AG08396 (cell line): ENCODE results near the gene AHI1.
"Not testable (repeated sequence)": the region's sequence is repeated elsewhere in the genome, so short reads cannot be mapped to it uniquely, and the experiment has no call there.

Experiments
- DNase-seq: peaks from one replicate; pipeline ENCODE4 v3.0.0; 2012; ENCODE audit warnings: low spot score, mixed read lengths

Gene AHI1

GRCh38 chr6:135505648-135506047 is 8.1 kb upstream of the AHI1 start:
- no peak for DNase-seq

DNA sequence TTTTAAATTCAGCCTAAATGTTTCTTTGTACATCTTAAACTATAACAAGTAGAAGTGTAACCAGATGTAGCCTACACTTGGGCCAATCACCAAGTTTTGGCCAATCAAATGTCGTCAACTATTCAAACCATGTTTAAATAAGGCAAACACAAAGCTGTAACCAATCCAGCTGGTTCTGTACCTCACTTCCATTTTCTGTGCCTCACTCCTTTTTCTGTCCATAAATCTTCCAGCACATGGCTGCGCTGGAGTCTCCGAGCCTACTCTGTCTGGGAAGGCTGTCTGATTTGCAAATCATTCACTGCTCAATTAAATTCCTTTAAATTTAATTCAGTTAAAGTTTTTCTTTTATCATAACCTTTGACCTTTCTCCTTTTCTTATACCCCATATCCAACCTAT is 7.7 kb upstream of the AHI1 start:
- no peak for DNase-seq

GRCh38 chr6:135504734-135505133 is 7.2 kb upstream of the AHI1 start:
- DNase-seq = no peak

DNA sequence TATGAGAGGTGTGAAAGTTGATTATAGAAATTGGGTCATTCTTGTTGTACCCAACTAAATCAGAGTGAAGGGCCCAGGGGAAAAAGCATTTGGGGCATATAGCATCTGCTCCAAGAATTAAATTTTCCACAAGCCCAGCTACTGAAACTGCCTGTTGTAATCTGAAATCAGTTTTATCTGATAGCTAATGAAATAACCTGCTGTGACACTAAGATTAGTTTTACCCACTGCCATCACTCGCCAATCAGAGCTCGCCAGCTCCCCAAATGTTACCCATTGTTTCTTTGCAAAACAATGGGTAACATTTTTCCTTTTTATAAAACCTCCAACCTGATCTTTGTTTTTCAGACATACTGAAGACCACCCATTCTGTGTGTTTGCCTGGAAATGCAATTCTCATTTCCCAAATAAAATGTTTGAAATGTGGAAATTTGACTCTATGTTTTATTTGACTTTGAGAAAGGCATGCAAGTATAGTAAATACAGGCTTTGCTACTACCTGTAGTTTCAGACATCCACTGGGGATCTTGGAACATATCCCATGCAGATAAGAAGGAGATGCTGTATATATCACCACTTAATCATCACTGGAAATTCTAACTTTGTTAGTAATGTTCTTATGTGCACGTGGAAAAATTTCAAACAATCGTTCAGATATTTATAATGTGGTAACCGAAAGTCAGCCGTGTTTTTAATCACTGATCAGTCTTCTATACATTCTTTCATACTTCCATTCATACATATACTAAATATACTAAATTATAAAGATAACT is 6.3 kb upstream of the AHI1 start:
- no peak for DNase-seq

DNA sequence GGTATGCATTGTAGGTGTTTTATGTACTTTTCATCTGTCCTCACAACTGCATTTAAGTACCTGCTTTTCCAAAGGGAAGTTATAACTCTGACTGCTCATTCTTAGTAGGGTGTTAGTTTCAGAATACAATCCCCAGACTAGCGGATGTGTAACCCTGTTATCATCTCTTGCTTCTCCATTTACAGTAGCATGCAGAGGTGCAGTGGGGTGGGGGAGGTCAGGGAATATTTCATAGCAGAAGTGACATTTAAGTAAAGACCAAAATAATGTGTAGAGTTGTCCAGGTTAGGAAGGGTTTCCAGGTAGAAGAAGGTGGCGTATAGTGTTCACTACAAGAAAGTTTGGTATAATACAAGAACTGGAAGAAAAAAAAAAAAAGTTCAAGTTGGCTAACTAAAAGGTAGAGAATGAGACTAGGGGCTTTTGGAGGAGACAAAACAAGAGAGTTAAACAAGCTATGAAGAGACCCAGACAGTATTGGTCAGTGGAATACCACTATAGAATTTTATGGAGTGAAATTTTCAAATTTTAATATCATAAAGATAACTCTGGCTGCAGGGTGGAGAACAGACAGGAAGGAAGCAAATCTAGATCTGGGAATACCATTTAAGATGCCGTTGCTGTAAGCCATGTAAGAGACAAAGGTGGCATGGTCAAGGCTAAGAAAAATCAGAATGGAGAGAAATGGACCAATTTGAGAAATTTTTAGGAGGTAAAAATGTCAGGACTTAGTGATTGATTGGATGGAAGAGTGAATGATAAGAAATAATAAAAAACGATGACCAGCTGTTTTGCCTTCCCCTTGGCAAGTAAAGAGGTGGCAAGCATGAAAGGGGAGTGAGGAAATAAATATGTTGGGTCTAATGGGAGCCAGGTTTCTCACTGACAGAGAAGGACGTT is 2.2 kb upstream of the AHI1 start:
- no peak for DNase-seq

- peak; percentile 76 for DNase-seq
Observed at GRCh38 chr6:135498185-135498841, 773 bp upstream of the AHI1 start.

DNA sequence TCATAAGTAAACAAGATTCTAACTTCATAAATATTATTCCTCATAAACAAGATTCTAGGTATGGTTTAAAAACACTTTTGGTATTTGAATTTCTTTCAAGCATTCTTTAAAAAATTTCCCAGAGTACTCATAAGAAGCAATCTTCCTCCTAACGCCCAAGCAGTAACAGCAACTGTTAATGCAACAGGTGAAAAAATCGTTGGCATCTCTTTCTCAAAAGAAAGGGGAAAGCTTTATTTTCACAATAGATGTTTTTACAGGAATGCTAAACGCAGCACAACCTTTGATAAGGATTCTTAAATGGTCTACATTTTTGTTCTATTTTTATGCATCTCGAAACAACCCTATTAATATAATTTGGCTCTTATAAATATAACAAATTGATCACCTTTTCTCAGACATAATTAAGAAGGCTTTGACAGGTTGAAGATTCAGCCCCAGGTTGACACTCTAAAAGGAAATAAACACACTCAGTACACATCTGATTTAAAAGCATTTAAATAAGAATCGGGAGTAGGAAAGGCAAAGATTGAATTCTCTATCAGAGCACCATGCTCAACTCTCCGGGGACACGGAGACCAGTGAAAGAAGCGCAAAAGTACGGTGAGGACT is 634 bp downstream of the AHI1 start:
- DNase-seq = no peak

DNA sequence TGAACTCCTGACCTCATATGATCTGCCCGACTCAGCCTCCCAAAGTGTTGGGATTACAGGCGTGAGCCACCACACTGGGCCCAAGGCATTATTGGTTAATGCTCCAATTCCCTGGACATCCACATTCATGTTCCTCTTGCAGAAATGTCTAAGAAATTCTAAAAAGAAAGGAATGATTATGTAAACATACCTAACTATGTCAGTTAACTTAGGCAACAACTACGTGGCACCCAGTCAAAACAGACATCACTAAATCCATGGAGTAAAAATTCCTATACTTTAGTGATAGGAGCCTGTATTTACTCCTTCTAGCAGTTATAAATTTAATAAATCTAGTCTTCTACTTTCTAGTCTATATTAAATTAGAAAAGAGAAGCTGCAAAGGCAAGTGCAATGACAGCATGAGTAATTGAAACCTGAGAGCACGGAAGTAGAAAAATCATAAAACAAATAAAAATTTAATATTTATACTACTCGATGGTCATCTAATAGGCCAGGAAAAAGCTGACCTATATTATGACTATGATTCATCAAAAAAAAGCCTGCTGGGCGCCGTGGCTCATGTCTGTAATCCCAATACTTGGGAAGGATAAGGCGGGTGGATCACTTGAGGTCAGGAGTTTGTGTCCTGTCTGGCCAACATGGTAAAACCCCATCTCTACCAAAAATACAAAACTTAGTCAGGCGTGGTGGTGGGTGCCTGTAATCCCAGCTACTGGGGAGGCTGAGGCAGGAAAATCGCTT is 4.2 kb downstream of the AHI1 start:
- DNase-seq = no peak

DNA sequence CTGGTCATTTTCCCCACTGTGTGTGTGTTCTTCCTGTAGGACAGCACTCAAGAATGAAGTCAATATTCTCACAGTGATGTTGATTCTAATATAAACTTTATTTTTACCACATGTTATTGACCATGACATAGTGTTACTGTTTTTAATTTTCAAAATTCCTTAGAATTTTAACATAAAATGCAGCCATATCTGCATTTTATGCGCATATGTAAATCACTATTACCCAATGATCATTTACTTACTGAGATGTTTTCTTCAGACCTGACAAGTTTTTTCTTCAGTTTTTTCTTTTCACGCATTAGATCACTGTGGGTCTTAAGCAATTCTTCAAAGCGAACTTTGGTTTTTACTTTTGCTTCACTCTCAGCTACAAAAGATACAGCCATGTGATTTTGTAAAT is 7.2 kb downstream of the AHI1 start:
- DNase-seq = no peak

DNA sequence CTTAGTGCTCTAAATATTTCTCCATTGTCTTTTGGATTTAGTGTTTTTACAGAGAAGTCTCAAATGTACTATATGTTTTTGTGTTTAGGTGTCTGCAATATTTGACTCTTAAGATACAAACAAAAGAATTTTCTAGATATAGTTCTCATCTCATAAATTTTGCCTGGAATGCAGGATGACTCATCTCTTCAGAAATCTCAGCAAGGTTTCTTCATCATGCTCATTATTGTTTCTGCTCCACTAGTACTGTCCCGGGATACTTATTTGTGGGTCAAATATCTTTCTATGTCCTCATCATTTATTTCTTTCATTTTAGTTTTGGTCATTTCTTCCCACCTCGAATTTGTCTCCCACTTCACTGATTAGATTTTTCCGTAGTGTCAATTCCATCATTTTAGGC is 9.5 kb downstream of the AHI1 start:
- peak; percentile 45 for DNase-seq

DNA sequence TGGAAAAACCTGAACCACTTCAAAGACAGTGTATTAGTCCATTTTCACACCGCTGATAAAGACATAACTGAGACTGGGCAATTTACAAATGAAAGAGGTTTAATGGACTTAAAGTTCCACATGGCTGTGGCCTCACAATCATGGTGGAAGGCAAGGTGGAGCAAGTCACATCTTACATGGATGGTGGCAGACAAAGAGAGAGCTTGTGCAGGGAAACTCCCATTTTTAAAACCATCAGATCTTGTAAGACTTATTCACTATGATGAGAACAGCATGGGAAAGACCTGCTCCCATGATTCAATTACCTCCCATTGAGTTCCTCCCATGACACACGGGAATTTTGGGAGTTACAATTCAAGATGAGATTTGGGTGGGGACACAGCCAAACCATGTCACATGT is 13.6 kb downstream of the AHI1 start:
- DNase-seq = not testable (repeated sequence)

DNA sequence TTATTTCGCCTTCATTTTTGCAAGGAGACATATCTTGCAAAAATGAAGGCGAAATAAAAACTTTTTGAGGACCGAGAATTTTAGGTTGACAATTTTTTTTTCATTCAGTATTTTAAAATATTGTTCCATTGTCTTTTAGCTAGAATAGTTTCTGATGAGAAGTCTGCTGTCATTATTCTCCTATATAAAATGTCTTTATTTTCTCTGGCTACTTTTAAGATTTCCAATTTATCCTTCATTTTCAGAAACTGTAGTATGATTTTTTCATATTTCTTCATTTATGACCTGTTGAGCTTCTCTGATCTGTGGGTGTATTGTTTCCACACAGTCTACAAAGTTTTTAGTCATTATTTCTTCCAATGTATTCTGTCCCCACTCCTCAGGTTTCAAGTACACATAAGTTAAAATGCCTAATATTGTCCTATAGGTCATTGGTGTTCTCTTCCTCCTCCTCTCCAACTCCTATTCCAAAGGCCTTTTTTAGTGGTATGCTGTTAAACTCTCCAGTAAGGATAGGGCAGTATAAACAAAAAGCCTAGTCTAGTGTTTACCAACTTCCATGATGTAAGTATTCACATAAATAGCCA is 15.7 kb downstream of the AHI1 start:
- DNase-seq = no peak

DNA sequence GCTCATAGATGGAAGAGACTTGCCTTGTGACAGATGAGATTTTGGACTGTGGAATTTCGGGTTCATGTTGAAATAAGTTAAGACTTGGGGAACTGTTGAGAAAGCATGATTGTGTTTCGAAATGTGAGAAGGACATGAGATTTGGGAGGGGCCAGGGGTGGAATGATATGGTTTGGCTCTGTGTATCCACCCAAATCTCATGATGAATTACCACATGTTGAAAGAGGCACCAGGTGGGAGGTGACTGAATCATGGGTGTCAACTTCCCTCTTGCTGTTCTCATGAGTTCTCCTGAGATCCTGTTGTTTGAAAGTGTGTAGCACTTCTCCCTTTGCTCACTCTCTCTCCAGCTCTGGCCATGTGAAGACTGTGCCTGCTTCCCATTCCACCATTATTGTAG is 17.9 kb downstream of the AHI1 start:
- no peak for DNase-seq

DNA sequence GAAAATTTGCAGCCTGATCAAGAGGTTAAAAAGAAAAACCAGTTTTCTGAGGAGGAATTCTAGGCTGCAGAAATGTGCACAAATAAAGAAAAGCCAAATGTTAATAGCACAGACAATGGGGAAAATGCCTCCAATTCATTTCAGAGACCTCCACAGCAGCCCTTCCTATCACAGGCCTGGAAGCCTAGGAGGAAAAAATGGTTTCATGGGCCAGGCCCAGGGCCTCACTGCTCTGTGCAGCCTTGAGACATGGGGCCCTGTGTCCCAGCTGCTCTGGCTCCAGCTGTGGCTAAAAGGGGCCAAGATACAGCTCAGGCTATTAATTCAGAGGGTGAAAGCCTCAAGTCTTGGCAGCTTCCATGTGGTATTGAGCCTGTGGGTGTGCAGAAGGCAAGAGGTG is 18.9 kb downstream of the AHI1 start:
- DNase-seq = no peak

- DNase-seq = no peak
Observed at GRCh38 chr6:135475292-135475886, 22.2 kb downstream of the AHI1 start.

DNA sequence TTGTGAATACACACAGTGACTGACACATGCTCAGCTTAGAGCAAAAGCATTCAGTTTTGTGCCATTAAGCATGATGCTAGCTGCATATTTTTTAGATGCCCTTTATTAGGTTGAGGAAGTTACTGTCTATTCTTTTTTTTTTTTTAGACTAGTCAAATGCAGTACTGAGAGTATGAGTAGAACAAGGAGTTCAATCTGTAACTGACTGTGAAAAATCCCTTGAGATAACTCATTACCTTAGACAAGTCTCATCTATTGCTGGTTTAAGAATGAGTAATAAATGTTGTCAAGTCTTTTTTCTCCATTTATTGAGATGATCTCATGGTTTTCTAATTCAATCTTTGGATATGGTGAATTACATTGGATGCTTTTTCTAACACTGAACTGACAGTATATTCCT is 23.2 kb downstream of the AHI1 start:
- no peak for DNase-seq

GRCh38 chr6:135465903-135466302 is 31.6 kb downstream of the AHI1 start:
- DNase-seq = no peak

GRCh38 chr6:135465307-135465706 is 32.2 kb downstream of the AHI1 start:
- no peak for DNase-seq

GRCh38 chr6:135464634-135465033 is 32.9 kb downstream of the AHI1 start:
- no peak for DNase-seq

GRCh38 chr6:135461208-135461607 is 36.3 kb downstream of the AHI1 start:
- peak; percentile 3 for DNase-seq

- no peak for DNase-seq
Observed at GRCh38 chr6:135458051-135458450, 39.5 kb downstream of the AHI1 start.
